ENCODE measurements around the gene ACBD7. TPM values are rescaled to one million over a fixed set of nuclear protein-coding genes. Genes with fewer than 3 reads are reported as not detected.

The ACBD7 gene
- total RNA-seq, 2 donors from 2014 or later, result 0.91 to 3.5 TPM

DNA sequence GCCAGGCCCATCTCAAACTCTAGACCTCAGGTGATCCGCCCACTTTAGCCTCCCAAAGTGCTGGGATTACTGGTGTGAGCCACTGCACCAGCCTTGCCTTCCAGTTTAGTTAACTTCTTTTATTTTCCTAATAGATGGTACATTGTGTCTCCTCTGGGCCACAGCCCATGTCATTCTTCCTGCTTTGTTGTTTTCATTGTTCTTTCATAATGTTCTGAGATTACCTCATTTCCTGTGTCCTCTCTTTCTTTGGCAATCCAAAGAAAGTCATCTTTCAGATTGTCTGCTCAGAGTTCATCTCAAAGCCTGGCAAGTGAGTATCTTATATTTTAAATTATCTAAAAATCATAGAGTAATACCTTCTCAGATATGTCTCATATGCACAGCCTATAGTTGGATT, 44.9 kb downstream of the ACBD7 start, which contains the start of gene OLAH:
TSS of gene OLAH (plus strand) at position 270 of the 400 bp plus-strand sequence. CDS start 3,346 bp downstream, outside the sequence.
- H3K36me3 ChIP-seq, result no peaks in the 10 kb centered on the region
- H3K27me3 ChIP-seq (replicated peaks; ENCODE audit: insufficient read depth), result no peaks in the 10 kb centered on the region
- H3K4me1 ChIP-seq (replicated peaks), result no peaks in the 10 kb centered on the region
- H3K4me3 ChIP-seq, result no peak within 1 kb of the TSS
- TF ChIP-seq POLR2A (IDR thresholded peaks at IDR 0.05), result no peak
- no peak for TF ChIP-seq POLR2AphosphoS5 (IDR thresholded peaks at IDR 0.05)
- TF ChIP-seq, protein P1, sequence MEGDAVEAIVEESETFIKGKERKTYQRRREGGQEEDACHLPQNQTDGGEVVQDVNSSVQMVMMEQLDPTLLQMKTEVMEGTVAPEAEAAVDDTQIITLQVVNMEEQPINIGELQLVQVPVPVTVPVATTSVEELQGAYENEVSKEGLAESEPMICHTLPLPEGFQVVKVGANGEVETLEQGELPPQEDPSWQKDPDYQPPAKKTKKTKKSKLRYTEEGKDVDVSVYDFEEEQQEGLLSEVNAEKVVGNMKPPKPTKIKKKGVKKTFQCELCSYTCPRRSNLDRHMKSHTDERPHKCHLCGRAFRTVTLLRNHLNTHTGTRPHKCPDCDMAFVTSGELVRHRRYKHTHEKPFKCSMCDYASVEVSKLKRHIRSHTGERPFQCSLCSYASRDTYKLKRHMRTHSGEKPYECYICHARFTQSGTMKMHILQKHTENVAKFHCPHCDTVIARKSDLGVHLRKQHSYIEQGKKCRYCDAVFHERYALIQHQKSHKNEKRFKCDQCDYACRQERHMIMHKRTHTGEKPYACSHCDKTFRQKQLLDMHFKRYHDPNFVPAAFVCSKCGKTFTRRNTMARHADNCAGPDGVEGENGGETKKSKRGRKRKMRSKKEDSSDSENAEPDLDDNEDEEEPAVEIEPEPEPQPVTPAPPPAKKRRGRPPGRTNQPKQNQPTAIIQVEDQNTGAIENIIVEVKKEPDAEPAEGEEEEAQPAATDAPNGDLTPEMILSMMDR (IDR thresholded peaks at IDR 0.05), result no peak
- intact Hi-C loops (cut with DNase I), result no loop called here
- no peak within 1 kb of the TSS for H3K27ac ChIP-seq
- no peak for DNase-seq (ENCODE audit: low spot score)
- 100% methylated on average over 1 of the region's 1 CpG for WGBS
- no peaks in the 10 kb centered on the region for H3K9me3 ChIP-seq

DNA sequence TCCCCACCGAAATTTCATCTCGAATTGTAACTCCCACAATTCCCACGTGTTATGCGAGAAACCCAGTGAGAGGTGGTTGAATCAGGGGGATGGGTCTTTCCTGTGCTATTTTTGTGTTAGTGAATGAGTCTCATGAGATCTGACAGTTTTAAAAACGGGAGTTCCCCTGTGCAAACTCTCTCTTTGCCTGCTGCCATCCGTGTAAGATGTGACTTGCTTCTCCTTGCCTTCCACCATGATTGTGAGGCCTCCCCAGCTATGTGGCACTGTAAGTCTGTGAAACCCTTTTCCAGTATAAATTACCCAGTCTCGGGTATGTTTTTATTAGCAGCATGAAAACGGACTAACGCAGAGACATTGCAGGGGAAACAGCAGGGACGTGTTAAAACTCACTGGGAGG, 50.2 kb downstream of the ACBD7 start:
- Histone ChIP-seq H3K27me3 (replicated peaks; ENCODE audit: insufficient read depth) (no peaks in the 10 kb centered on the region), H3K9me3 (no peaks in the 10 kb centered on the region), H3K27ac (no peak overlapping the region), H3K36me3 (no peaks in the 10 kb centered on the region), H3K4me1 (replicated peaks) (no peaks in the 10 kb centered on the region), H3K4me3 (no peak overlapping the region)
- intact Hi-C loops (cut with DNase I), result no loop called here
- DNase-seq (ENCODE audit: low spot score), result no peak
- TF ChIP-seq POLR2A (IDR thresholded peaks at IDR 0.05) (no peak), POLR2AphosphoS5 (IDR thresholded peaks at IDR 0.05) (no peak)
- TF ChIP-seq, protein P1 (IDR thresholded peaks at IDR 0.05), result no peak
- 83% methylated on average over 10 of the region's 10 CpGs for WGBS

DNA sequence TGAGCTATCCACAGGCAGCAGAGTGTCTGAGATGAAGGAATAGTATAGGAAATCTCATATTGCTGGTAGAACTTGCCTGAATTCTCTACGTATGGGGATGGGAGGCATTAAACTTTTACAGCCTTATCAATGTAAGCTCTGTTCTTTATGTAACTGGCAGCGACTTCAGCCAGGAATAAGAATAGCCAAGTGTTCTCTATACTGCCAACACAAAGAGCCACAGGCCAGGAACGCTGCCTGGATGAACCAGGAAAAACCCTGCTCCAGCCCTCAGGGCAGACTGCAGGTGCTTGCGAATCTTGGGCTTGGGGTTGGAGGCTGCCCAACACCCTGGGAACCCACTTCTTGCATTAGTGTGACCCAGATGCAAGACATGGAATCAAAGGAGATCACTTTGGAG, 50.9 kb downstream of the ACBD7 start:
- no peak overlapping the region for H3K27ac ChIP-seq
- 25% methylated on average over 4 of the region's 4 CpGs for WGBS

DNA sequence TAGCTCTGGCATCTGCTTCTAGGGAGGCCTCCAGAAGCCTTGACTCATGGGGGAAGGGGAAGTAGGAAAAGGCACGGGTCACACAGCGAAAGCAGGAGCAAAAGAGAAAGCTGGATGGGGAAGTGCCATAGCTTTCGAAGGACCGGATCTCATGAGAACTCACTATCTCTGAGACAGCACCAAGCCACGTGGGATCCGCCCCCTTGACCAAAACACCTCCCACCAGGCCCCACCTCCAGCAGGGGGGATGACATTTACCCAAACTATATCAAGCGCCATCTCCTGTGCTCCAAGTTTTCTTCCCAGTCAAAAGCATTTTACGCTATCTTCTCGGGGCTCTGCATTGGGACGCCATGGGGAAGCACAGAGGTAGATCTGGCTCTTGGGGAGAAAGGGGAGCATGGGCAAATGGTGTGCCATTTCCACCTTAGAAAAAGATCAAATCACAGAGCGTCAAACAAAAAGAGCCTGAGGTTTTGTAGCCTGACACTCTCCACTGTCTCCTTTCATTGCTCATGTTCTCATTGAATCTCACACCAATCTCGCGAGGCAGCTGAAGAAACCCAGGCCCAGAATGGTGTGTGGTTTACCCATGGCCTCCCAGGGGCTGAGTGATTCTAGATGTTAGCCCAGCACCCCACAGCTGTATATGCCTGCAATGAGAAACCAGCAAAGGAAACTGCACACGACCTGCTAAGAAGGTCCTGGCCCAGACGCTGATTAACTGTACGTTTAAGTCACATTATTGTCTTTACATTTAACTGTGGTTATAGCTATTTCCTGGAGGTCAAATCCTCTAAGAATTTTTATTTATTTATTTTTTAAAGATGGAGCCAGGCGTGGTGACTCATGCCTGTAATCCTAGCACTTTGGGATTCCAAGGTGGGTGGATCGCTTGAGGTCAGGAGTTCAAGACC, 52.9 kb downstream of the ACBD7 start:
- no peaks in the 10 kb centered on the region for H3K4me1 ChIP-seq (replicated peaks)
- intact Hi-C loops (cut with DNase I), result no loop called here
- TF ChIP-seq POLR2A (IDR thresholded peaks at IDR 0.05) (no peak), POLR2AphosphoS5 (IDR thresholded peaks at IDR 0.05) (no peak)
- TF ChIP-seq, protein P1 (IDR thresholded peaks at IDR 0.05), result no peak
- H3K27me3 ChIP-seq (replicated peaks; ENCODE audit: insufficient read depth), result no peaks in the 10 kb centered on the region
- no peaks in the 10 kb centered on the region for H3K36me3 ChIP-seq
- no peak for DNase-seq (ENCODE audit: low spot score)
- WGBS, result 83% methylated on average over 18 of the region's 18 CpGs
- no peak overlapping the region for H3K4me3 ChIP-seq
- H3K27ac ChIP-seq, result no peak overlapping the region
- H3K9me3 ChIP-seq, result no peaks in the 10 kb centered on the region

More for the DNA sequence above, 50.9 kb downstream of the ACBD7 start:
- Histone ChIP-seq H3K36me3 (no peaks in the 10 kb centered on the region), H3K27me3 (replicated peaks; ENCODE audit: insufficient read depth) (no peaks in the 10 kb centered on the region), H3K4me3 (no peak overlapping the region), H3K4me1 (replicated peaks) (no peaks in the 10 kb centered on the region), H3K9me3 (no peaks in the 10 kb centered on the region)
- TF ChIP-seq POLR2AphosphoS5 (IDR thresholded peaks at IDR 0.05), result peak; percentile 39
- TF ChIP-seq, protein P1 (IDR thresholded peaks at IDR 0.05), result no peak
- intact Hi-C loops (cut with DNase I), result no loop called here
- DNase-seq (ENCODE audit: low spot score), result peak; percentile 31

DNA sequence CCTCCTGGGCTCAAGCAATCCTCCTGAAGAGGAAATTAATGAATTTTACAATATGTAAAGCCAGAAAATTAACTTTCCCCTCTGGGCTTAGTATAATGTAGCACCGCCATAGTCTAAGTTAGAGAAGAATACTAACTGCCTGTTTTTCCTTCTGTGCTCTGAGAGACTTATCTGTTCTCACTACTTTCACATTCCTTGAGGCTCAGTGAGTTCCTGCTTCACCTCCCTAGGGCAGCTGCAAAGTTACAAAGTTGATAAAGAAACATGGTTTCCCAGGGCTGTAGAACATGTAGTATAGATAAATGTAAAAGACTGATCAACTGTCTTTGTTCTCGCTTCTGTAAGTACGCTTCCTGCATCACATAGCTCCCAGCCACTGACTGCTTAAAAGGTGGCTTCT, 60.8 kb downstream of the ACBD7 start:
- no peak for DNase-seq (ENCODE audit: low spot score)
- H3K4me3 ChIP-seq, result no peak overlapping the region
- H3K27ac ChIP-seq, result no peak overlapping the region
- 72% methylated on average over 3 of the region's 3 CpGs for WGBS
- H3K27me3 ChIP-seq (replicated peaks; ENCODE audit: insufficient read depth), result no peaks in the 10 kb centered on the region
- TF ChIP-seq, protein P1 (IDR thresholded peaks at IDR 0.05), result no peak
- no peak for TF ChIP-seq POLR2AphosphoS5 (IDR thresholded peaks at IDR 0.05)
- no peaks in the 10 kb centered on the region for H3K4me1 ChIP-seq (replicated peaks)
- intact Hi-C loops (cut with DNase I), result no loop called here
- no peaks in the 10 kb centered on the region for H3K9me3 ChIP-seq
- no peaks in the 10 kb centered on the region for H3K36me3 ChIP-seq

Data from prostate gland (tissue), 2 donors.